Upper lobe of right lung (tissue), 1 donor: ENCODE measurements around the gene P3R3URF. TPM values are rescaled to one million over a fixed set of nuclear protein-coding genes. Genes with fewer than 3 reads are reported as not detected.
A peak's percentile ranks its signal among the peaks of the same experiment; 100 is the strongest.

Experiments
- ATAC-seq: fragments of 200-7000 bp; cut with Tn5 transposase; one replicate; pipeline ENCODE4 v1.9.1; 2020; ENCODE audit warnings: mild to moderate bottlenecking, moderate library complexity
- DNase-seq: peaks from one replicate; pipeline ENCODE4 v3.0.0-alpha.2; 2020
- H3K27ac ChIP-seq: fragments of 200-600 bp; one replicate; pipeline ENCODE4 v1.8.0; 2022
- H3K27me3 ChIP-seq: fragments of 200-600 bp; one replicate; pipeline ENCODE4 v1.8.0; 2022; ENCODE audit warnings: mild to moderate bottlenecking
- H3K36me3 ChIP-seq: fragments of 200-600 bp; one replicate; pipeline ENCODE4 v1.8.0; 2022
- H3K4me1 ChIP-seq: fragments of 200-600 bp; one replicate; pipeline ENCODE4 v1.8.0; 2022
- H3K4me3 ChIP-seq: fragments of 200-600 bp; one replicate; pipeline ENCODE4 v1.8.0; 2022; ENCODE audit warnings: mild to moderate bottlenecking
- H3K9me3 ChIP-seq: fragments of 200-600 bp; one replicate; pipeline ENCODE4 v1.8.0; 2022
- CTCF ChIP-seq: fragments of 200-600 bp; IDR thresholded peaks from one replicate; pipeline ENCODE4 v1.8.0; 2022; ENCODE audit warnings: antibody characterized with exemption
- intact Hi-C: fragments of 100-400 bp; cut with DNase I; formaldehyde crosslinking; loops from one replicate; pipeline ENCODE4 v1.11.0; 2022
- total RNA-seq: library from RNA; stranded (reverse); fragmentation: NEBNext Ultra II Directional; extraction: Animal tissue kit (Norgen Biotek cat#: 25700); gene quantifications from one replicate; pipeline ENCODE4 v1.2.1, GENCODE V29; 2021
- donor health status: DM: no; HTN: yes; CAD: no; lungs with severe emphysema.

P3R3URF gene
- total RNA-seq, 1 donor from 2014 or later: not detected

- intact Hi-C loops: no loop called here
- H3K27me3 ChIP-seq: peaks cover 13% of the 10 kb centered on the region
- no peak overlapping the region for H3K27ac ChIP-seq
- H3K4me3 ChIP-seq: no peak overlapping the region
- H3K9me3 ChIP-seq: no peaks in the 10 kb centered on the region
- H3K4me1 ChIP-seq: peaks cover 16% of the 10 kb centered on the region
- H3K36me3 ChIP-seq: no peaks in the 10 kb centered on the region
- no peak for TF ChIP-seq CTCF
- no peak for DNase-seq
- ATAC-seq: no peak
Observed at GRCh38 chr1:46134660-46135331, 41.5 kb downstream of the P3R3URF start.

- Histone ChIP-seq H3K27me3 (peaks cover 21% of the 10 kb centered on the region), H3K9me3 (no peaks in the 10 kb centered on the region), H3K4me3 (peak overlapping the region; percentile 80), H3K36me3 (no peaks in the 10 kb centered on the region), H3K4me1 (peaks cover 16% of the 10 kb centered on the region), H3K27ac (no peak overlapping the region)
- no peak for DNase-seq
- TF ChIP-seq CTCF: no peak
- intact Hi-C loops: no loop called here
- no peak for ATAC-seq
Observed at GRCh38 chr1:46133781-46134350, 42.4 kb downstream of the P3R3URF start.

GRCh38 chr1:46133181-46133658, 43.1 kb downstream of the P3R3URF start:
- ATAC-seq (peak; percentile 61), DNase-seq (no peak)
- TF ChIP-seq CTCF: no peak
- Histone ChIP-seq H3K9me3 (no peaks in the 10 kb centered on the region), H3K27me3 (peaks cover 21% of the 10 kb centered on the region), H3K4me1 (peaks cover 16% of the 10 kb centered on the region), H3K36me3 (no peaks in the 10 kb centered on the region), H3K4me3 (peak overlapping the region; percentile 80), H3K27ac (peak overlapping the region; percentile 97)
- intact Hi-C loops: no loop called here

- H3K27me3 ChIP-seq: peaks cover 21% of the 10 kb centered on the region
- peak; percentile 99 for ATAC-seq
- peak within 1 kb of the TSS; percentile 80 for H3K4me3 ChIP-seq
- intact Hi-C loops: no loop called here
- TF ChIP-seq CTCF: peak; percentile 28
- DNase-seq: peak; percentile 99
- H3K4me1 ChIP-seq: peaks cover 16% of the 10 kb centered on the region
- H3K36me3 ChIP-seq: no peaks in the 10 kb centered on the region
- H3K27ac ChIP-seq: peak within 1 kb of the TSS; percentile 97
- H3K9me3 ChIP-seq: no peaks in the 10 kb centered on the region
Observed at GRCh38 chr1:46132529-46133180, 43.6 kb downstream of the P3R3URF start, which contains the start of gene PIK3R3. Gene PIK3R3 (minus strand): TSS chr1:46132629. CDS start chr1:46131952, 677 bp downstream.

GRCh38 chr1:46131712-46132528, 44.4 kb downstream of the P3R3URF start:
- TF ChIP-seq CTCF: no peak
- H3K36me3 ChIP-seq: no peaks in the 10 kb centered on the region
- ATAC-seq: no peak
- DNase-seq: no peak
- H3K4me3 ChIP-seq: peak overlapping the region; percentile 80
- intact Hi-C loops: no loop called here
- peak overlapping the region; percentile 97 for H3K27ac ChIP-seq
- peaks cover 21% of the 10 kb centered on the region for H3K27me3 ChIP-seq
- no peaks in the 10 kb centered on the region for H3K9me3 ChIP-seq
- H3K4me1 ChIP-seq: peaks cover 16% of the 10 kb centered on the region
